Superior temporal gyrus (tissue), 1 donor: ENCODE data around the gene CDC5L.
A peak's percentile ranks its signal among the peaks of the same experiment; 100 is the strongest.
"Not testable (repeated sequence)": the region's sequence is repeated elsewhere in the genome, so short reads cannot be mapped to it uniquely, and the experiment has no call there.

Experiments used
- DNase-seq: peaks from one replicate; pipeline ENCODE4 v3.0.0-alpha.2; 2016; ENCODE audit errors: extremely low spot score

Gene CDC5L

GRCh38 chr6:44415449-44415848 lies 27.9 kb downstream of the CDC5L start:
- DNase-seq, result no peak

DNA sequence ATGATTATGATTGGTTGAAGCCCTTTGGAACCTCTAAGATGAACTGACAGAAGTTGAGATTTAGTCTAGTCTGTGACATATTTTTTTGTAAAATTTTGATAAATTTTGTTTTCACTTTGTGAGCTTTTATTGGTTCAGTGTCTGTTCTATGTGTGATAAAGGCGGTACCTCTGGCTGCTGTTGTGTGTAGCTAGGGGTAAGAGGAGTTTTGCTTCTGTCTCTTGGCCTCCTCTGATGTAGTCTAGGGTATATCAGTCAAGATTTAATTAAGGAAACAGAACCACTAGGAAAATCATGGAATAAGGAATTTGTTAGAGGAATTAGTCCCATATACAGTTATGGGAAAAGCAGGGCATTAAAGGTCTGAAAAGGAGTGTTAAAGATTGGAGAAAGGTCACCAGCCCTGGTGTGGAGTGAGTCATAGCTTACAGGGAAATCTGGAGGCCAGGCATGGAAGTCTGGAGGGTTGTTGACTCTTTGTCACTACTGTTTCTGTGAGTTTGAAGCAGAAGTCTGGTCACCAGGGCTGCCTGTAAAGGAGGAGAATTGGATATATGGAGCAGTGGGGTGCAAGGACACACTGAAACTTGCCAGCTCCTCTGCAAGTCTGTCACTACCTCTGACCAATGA lies 28.5 kb downstream of the CDC5L start:
- no peak for DNase-seq

DNA sequence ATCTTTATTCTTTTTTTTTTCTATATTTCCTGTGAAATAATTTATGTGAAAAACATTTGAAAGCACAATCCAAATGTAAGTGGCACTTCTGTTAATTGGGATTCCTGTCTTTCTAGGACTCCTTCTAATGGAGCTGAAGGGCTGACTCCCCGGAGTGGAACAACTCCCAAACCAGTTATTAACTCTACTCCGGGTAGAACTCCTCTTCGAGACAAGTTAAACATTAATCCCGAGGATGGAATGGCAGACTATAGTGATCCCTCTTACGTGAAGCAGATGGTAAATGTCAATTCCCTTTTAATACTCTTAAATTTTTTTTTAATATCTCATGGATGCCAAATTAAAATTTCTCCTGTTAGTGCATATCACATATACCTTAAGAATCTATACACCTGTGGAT lies 35.0 kb downstream of the CDC5L start:
- DNase-seq, result no peak

DNA sequence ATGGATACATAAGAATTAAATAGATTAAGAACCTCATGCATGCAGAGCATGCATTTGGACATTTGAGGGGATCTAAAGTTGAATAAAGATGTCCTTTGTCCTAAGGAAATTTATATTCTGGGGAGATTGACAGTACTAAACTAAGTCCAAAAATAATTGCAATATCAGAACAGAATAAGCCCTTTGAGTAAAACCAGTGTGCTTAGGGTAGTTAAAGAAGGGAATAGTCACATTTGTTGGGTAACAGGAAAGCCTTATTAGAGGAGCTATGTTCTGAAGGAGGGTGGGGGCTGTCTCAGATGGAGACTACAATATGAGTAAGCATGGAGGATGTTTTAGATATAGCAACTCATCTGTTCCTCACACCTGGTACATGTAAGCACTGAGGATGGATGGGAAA lies 35.8 kb downstream of the CDC5L start:
- DNase-seq, result no peak

DNA sequence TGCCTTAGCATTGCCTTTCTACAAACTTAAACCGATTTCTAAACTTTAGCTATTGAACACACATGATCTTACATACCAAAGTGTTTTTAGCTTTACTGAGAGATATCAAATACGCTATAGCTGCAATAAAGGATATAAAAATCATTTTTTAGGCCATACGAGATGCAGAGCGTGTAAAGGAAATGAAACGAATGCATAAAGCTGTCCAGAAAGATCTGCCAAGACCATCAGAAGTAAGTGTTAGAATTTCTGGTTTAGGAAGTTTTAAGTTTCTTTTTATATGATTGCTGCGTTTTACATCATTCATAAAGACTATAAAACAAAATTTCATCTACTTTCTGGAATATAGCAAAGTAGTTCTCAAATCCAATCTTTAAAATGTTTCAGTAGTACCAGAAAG lies 38.4 kb downstream of the CDC5L start:
- DNase-seq, result no peak

GRCh38 chr6:44428682-44429081 lies 41.2 kb downstream of the CDC5L start:
- no peak for DNase-seq

- no peak for DNase-seq
These were observed 42.8 kb downstream of the CDC5L start for GRCh38 chr6:44430326-44430725.

DNA sequence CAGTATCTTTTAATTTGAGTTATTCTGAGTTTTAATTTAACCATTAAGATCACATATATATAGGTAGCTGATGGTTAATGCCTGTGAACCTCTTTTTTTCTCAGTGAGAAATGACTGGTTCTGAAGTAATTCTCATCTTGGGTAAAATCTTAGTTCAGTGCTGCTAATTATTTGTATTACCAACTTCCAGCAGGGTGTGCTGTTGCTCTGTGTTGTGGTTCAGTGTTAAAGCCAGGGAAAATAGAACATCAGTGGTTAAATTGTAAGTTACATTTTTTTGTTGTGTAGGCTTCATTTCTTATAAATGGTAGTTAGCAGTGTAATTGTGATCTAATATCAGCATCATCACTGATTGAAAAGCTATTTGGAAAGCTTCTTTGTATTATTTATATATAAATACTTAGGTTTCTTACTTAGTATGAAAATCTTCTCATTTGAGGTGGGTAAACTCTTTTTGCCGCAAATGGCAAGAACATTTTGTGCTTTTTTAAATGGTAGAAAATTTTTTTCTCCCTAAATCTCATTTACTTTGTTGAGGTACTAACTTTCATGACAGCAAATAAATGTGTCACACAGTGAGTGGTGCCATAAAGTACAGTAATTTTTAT lies 43.7 kb downstream of the CDC5L start:
- DNase-seq, result peak; percentile 84

- no peak for DNase-seq
These were observed 44.7 kb downstream of the CDC5L start for GRCh38 chr6:44432227-44432626.

DNA sequence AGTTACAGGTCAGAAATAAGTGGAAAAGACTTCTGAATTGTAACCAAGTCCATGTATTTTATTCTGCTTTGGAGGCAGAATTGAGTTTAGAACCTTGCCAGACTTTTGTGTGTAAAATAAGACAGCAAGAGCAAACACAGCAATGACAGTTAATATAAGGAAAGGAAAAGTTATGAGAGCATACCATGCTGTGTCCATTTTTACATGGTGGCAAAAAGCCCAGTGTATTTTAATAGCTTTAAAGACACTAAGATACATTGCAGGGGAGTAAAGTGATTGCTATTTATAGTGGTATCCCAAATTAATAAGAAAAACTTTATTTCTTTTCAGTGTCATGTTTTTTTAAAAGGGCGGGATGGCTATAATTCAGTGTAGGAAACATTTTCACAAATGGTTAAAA lies 45.2 kb downstream of the CDC5L start:
- no peak for DNase-seq

GRCh38 chr6:44435500-44435899 lies 48.0 kb downstream of the CDC5L start:
- no peak for DNase-seq

DNA sequence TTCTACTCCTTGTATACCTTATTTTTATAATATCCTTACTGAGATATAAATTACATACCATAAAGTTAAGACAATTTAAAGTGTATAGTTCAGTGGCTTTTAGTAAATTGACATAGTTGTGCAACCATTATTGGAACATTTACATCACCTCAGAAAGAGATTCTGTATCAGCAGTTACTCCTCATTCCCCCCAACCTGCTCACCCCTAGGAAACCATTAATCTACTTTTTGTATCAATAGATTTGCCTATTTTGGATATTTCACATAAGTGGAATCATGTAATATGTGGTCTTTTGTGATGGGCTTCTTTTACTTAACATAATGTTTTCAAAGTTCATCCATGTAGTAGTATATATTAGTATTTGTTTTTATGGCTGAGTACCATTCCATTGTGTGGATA lies 51.3 kb downstream of the CDC5L start:
- DNase-seq, result no peak

DNA sequence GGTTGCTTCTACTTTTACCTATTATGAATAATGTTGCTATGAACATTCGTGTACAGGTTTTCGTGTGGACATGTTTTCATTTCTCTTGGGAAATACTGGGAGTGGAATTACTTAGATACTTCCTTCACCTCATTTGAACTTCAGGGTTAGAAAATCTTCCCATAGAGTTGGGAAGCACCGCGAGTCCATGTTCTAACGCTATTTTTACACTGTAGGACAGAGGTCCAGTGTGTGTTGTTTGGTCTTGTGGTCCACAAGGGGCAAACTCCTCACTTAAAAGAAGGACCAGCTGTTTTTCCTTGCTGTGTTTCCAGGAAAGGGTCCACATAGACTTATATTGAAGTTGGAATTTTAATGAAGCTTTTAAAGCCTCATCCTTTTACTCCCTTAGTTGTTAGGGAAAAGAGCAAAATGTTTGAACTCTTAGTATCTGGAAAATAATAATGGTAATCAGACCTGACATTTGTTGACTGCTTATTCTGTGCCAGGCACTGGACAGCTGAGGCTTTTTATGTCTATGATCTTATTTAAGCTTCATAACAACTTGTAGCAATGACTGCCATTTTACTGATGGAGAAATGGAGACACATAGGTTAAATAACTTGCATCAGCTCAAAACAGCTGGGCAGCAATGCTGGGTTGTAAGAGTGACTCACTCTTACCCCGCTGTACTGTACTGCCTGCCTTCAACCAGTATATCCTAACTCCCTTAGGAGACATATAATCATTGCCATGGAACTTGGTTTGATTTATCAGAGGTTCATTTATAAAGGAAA lies 52.0 kb downstream of the CDC5L start:
- no peak for DNase-seq

DNA sequence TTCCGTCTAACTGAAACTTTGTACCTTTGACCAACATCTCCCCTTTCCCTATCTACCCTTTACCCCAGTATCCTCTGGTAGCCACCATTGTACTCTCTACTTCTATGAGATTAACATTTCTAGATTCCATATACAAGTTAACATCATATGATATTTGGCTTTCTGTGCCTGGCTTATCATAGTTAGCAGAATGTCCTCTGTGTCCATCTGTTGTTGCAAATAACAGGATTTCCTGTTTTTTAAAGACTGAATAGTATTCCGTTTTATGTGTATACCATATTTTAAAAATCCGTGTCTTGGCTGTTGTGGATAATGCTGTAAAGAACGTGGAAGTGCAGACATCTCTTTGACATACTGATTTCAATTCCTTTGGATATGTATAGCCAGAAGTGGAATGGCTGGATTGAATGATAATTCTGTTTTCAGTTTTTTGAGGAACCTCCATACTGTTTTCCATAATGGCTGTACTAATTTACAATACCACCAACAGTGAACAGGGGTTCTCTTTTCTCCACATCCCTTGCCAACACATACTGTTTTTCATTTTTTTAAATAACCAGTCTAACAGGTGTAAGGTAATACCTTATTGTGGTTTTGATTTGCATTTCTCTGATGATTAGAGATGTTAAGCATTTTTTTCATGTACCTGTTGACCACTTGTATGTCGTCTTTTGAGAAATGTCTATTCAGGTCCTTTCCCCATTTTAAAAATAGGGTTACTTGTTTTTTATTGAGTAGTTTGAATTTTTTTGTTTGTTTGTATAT lies 53.8 kb downstream of the CDC5L start:
- DNase-seq, result no peak

DNA sequence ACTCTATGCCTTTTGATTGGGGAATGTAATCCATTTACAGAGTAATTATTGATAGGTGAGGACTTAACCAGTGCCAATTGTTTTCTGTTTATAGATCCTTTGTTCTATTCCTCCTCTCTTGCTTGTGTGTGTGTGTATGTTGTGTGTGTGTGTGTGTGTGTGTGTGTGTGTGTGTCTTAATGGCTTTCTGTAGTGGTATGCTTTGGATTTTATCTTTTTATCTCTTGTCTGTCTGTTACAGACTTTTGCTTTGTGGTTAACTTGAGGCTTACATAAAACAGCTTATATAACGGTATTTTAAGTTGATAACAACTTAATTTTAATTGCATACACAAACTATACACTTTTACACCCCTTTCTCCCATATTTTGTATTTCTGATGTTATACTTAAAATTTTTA lies 54.7 kb downstream of the CDC5L start:
- no peak for DNase-seq

GRCh38 chr6:44442833-44443444 lies 55.4 kb downstream of the CDC5L start:
- no peak for DNase-seq

DNA sequence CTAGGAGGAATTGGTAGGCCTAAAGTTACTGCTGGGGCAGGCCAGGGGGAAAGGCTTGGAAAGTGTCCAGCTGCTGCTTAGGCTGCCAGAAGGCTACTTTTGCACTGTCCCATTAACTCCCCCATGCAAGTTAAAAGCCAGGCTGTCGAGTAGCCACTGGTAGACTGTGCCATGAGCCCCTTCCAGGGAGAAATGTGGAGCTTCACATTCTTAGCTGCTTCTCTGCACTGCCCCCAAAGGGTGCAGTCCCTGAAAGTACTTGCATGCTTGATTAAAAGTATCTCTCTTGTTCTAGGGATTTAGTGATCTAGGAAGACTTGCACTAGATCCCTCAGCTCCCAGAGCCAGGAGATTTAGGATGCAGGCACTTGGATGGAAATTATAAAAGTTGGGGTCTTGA lies 57.3 kb downstream of the CDC5L start:
- DNase-seq, result no peak

DNA sequence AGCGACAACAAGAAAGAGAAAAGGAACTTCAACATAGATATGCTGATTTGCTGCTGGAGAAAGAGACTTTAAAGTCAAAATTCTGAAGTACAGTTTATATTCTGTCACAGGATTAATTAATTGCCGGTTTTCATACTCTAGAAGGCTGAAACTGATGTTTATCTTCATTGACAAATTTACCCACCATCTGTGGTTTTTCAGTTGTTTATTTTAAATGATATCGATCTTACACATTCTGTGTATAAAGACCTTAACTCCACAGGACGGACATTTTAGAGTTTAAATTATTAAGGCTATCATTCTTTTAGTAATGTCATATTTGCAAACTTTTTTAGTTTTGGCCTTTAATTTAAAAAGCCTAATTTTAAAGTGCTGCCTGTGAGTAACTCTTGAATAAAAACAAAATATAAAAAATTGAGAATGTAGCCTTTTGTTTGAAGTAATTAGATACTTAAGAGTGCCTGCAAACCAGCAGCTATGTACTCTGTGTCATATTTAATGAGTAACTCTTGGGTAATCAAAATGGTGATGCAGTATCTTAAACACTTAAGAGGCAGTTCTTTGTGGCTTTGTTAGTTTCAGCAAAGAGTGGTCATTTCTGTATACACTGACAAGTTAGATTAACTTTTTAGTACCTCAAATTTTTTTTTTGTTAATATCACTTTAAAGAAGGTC lies 59.3 kb downstream of the CDC5L start:
- DNase-seq, result no peak

DNA sequence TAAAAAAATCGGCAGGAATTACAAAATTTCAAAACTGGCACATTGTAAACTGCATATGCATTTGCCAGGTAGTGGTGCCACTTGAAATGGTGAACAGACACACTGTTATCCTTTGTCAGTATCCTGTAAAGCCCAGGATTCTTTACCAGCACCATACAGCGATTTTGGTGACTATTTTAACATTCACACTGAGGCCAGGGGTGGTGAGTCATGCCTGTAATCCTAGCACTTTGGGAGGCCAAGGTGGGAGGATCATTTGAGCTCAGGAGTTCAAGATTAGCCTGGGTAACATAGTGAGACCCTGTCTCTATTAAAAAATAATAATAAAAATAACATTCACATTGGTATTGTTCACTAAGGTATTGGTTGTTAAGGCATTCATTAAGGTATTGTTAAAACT lies 61.7 kb downstream of the CDC5L start:
- not testable (repeated sequence) for DNase-seq

DNA sequence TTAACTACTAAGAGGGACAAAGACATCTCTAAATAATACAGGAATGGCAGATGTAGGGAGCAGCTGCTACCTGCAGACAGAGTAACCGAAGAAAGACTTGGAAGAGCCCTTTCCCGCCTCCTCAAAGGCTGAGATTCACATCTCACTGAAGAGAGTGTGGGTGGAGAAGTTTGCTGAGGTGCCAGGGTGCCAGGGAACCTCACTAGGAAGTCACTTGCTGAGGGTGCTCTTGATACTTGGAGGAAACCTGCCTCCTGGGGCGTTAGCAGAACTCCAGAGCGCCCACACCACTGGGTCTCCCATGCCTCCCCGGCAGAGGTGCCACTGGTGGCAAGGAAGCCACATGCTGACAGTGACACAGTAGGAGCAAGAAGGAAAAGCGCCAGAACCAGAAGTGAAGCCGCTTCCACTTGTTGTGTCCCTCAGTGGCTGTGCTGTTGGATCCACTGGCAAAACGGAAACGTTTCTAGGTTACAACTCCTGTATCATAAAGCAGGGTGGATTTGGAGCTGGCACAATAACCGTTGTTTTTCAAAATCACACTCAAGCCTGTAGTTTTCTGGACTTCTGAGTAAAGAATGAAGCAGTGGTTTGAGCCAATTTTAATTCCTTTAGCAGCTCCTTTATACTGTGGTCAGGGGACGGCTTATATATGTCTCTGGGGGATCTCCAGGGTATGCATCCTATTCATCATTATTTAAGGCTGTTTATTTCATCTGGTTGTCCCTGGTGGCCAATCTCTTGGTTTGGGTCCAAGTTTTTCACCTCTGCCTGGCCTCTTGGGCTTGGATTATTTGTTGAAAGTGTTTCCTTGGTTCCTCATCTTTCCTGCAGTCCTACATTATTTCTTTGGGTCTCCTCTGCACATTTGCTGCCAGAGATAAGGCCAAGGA lies 64.5 kb downstream of the CDC5L start:
- peak; percentile 38 for DNase-seq
